HG02973 (cell line): Measurements from ENCODE around the gene CACNA2D2.

Source experiments
- ATAC-seq: cut with Tn5 transposase; IDR thresholded peaks from one replicate; pipeline ENCODE4 v1.9.1; 2021; ENCODE audit warnings: moderate library complexity; ENCODE audit not compliant: unreplicated experiment

The CACNA2D2 gene

DNA sequence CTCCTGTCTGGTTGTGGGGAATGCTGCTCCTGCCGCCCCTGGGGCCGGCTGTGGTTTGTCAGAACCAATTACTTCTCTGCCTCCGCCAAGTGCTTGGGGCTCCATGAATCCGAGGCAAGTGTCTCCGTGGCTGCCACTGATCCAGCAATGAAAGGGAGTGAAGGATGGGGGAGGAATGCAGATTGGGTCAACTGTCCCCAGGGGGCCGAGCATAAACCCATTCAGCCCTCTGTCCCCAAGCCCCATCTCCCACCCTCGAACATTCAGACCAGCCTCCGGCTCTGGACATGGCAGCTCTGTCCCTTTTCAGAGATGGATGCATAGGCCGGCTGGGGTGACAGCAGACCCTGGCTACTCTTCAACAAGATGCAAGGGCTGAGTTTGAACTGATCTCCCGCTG is 35.5 kb downstream of the CACNA2D2 start:
- ATAC-seq: no peak

DNA sequence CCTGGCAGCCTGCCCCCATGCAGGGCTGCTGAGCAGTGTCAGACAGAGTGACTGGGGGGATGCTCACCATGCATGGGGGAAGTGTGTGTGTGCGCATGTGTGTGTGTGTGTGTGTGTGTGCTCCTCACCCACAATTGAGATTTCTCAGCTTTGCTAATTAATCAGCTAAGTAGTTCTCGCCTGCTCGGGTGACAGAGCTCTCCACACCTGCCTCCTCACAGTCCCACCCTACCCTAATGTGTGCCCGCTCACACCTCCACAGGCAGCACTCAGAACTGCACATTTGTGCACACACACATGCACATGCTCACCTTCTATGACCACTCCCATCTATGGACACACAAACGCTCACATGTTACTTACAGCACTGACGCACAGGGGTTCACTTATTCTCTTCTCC is 37.3 kb downstream of the CACNA2D2 start:
- no peak for ATAC-seq

DNA sequence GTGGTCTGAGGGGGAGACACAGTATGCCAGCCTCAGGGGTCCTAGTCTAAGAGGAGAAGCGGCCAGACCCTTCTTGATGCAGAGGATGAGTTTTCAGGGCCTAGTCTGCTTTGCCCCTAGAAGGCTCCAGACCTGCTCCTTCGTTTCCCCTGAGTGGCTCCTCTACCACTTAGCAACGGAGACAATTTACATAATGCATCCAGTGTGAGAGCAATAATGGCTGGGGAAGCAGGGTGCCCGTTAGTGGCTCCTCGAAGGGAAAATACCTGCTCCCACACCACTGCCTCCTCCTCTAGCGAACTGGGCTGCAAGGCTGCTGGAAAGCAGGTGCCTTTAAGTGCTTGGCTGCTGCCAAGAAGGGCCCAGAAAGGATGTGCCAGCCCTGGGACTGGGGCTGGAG is 38.9 kb downstream of the CACNA2D2 start:
- ATAC-seq: no peak

DNA sequence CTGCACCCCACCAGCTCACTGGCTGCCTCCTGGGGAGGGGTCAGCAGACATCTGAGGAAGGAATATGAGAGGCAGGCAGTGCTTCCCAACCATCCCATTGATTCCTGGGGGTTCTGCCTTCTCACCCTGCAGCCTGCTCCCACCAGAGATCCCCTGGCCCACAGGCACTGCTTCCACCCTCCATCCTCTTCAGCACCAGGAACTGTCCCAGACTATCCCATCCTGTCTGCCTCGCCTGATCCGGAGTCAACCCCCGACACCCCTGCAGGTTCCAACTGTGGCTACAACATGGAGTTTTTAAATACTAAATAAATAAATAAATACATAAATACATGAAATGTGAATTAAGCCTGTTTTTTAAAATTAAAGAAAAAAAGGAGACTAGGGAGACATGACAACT is 43.6 kb downstream of the CACNA2D2 start:
- ATAC-seq: no peak

DNA sequence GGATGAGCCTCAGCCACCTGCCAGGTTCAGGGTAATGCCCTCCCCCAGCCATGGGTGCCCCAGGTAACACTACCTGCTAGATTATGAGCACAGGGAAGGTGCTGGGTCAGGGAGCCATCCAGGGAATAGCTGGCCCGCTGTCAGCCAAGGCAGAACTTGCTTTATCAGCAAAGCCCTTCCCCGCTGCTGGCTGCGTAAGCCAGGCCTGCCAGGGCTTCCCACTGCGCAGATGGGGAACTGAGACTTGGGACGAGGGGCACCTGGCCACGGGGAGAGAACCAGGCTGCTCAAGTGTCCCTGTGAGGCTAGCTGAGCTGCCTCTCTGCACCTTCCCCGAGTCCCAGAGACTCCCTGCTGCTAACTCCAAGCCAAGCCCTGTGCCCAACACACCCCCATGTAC is 45.4 kb downstream of the CACNA2D2 start:
- ATAC-seq: no peak

DNA sequence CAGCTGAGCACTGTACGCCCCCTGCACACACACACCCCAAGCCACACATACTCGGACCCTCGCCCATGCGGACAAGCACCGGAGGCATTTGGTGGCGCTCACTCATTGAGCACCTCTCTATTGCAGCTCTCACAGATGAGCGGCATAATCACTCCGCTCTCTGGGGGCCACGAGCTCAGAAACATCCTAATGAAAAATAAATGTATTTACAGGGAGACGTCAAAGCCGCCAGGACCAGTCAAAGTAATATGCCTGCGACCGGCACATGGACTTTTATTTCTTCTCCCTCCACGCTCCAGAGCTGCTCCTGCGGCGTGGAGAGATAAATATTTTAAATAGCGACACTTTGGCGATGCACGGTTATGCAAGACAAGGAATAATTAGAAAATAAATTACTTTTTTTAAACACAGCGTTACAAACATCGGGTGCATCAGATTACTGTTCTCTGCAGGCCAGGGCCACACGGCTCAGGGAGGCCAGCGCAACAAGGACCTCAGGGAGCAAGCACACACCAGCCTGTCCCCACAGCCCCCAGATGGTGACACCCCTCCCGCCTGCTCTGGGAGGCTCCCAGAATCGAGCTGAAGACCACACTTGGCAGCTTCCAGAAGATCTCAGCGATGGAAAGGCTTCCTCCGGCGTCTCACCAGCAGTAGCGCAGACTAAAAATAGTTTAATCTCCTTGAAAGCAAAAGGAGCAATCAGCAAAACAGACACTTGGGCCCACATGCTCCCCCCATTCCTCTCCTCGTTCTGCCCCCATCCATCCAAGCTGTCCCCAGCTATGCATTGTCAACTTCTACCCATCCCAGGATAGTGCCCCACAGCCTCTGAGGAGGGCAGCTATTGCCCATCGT is 48.0 kb downstream of the CACNA2D2 start:
- ATAC-seq: no peak

DNA sequence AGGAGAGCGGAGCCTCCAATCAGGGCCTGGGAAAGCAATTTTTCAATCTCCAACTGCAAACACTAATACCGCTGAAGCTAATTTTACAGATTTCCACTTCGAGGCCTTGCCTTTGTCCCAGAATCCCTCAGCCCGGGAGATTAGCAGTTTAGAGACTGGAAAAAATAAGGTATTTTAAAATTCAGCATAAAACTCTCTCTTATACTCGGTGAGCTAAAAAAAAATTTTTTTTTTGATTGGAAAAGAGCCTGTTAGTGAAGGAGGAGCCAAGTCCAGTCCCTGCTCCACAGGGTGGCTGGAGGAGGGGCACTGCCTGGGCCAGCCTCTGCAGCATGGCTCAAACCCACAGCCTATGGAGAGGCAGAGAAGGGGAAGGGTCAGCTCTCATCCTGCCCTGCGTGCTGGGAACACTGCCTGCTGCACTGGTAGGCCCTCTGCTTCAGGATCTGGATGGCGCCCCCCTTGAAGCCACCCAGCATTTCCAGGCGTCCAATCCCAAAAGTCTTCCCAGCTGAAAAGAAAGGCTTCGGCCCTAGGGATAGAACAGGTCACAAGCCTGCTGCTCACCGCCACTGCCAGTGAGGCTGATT is 48.9 kb downstream of the CACNA2D2 start:
- ATAC-seq: no peak

DNA sequence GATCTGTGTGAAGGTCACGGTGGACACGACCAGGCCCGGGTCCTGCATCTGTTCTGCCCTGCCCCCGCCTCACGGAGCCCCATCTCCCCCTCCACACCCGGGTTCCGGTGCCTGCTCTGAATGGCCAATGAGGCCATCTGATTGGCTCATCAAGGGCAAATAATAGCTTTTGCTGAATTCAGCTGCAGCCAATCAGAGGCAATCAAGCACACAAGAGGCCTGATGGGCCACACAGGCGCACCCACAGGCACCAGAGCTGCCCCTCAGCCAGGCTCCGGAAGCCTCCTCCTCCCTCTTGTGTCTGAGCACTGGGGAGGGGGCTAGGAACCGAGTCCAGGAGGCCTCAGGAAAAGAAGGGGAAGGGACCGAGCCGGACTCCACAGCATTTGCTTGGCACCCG is 49.5 kb downstream of the CACNA2D2 start:
- ATAC-seq: no peak

DNA sequence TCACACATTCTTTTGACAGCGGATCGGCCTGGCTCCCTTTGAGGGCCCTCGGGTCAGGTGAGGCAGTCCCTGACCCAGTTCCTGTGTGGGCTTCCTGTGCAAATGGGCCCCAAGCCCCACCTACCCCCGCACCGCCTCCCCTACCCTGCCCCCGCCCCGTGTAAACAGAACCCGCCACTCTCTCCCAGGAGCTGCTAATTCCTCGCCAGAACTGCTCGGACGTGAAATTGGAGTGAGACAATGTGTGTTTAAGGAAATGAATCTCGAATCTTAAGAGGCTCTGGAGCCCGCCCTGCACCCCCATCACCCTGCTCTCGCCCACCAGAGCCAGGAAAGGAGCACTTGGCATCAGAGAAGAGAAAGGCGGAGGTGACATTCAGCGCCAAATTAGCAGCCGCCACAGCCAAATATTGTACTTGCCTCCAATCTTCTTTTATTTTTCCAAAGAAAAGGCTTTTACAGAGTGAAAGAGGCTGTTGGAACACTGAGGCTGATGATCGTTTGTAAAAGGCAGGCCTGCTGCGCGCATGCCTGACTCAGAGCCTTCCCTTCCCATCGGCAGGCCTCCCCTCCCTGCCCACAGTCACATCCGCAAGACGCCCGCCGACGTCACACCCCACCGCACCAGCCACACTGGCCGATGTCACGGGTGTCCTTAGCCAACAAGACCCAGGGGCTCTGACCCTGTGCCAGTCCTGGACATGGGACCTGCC is 53.1 kb downstream of the CACNA2D2 start:
- ATAC-seq: no peak

DNA sequence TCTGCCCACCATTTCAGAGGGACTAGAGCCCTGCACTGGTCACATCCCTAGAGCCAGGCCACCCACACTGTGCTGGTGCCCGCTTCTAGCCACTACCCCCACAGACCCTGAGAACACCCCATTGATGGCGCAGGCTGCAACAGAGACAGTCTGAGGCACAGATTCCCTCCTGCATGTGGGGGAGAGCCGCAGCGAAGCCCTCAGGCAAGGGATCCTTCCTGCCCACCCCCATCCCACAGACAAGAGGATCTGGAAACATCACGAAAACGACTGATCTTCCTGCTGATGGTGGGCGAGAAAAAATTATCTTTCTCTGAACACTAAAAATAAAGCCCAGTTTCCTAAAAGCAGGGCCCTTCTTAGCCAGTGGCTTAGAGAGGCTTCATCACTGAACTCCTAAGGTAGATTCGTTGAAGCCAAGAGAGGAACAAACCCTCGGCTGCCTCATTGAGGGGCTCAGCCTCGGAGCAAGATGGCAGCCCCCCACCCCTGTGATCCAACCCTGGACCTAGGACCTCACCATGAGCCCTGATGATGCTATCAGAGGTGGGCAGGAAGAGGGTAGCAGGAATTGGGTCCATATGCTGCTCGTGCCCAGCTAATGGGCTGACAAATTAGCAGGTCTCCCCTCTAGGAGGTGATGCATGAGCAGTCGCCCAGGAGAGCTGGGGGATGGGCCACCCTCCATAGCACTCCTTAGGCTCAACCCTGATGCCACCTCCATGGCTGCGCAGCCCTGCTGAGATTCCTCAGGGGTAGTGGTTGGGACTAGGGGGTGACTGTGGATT is 54.5 kb downstream of the CACNA2D2 start:
- ATAC-seq: no peak

DNA sequence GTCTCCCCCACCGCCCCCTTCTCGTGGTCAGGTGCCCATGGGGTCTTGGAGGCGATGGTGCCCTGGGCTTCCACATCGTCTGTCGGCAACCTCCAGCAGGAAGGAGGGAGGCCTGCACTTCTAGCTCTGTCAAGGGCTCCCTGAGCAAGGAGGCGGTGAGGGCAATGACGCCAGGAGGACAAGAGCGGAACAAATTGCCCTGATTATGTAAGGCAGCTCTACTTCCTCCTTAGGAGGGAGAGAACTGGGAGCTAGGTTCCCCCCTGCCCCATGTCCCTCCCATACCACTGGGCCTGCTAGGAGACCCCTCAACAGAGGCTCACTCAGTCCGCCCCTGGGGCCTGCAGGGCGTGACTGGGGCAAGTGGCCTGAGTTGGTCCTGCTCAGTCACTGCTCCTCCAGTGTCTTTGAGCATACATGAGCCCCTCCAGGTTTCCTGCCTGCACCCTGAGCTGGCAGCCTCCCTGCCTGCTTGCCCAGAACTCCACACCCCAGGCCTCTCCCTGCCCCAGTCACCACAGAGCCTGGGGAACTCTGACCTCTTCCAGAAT is 56.1 kb downstream of the CACNA2D2 start:
- ATAC-seq: no peak

DNA sequence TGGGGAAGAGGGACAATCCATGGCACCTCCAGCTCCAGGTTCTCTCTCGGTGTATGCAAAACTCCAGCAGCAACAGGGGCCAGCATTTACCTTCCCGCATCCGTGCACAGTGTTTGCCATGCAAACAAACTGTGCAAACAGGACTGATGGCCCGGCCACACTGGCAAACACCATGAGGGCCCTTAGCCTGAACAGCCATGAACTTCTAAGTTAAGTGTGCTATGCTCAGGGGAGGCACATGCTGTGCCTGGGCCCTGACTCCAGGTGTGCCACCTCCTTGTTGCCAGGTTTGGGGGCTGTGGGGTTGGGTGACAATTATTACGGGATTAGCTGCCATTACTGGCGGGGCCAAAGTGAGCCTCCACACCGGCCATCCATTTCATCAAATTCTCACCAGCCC is 57.5 kb downstream of the CACNA2D2 start:
- ATAC-seq: no peak

DNA sequence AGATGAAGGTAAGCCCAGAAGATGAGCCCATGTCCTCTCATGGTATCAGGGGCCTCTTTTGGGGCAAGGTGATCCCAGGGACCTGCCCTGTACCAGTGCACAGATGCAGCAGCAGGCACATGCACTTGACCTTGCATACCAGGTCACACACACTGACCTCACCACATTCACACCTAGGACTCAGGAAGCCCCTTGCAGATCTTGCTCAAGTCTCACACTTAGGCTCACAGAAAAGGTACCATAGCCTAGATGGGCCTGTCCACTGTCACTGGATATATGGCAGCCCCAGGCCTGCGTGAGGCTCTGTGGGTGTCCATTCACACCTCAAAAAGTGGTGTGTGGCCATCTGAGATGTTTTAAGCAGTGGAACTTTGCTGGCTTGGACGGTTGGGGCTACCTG is 58.7 kb downstream of the CACNA2D2 start:
- ATAC-seq: no peak

DNA sequence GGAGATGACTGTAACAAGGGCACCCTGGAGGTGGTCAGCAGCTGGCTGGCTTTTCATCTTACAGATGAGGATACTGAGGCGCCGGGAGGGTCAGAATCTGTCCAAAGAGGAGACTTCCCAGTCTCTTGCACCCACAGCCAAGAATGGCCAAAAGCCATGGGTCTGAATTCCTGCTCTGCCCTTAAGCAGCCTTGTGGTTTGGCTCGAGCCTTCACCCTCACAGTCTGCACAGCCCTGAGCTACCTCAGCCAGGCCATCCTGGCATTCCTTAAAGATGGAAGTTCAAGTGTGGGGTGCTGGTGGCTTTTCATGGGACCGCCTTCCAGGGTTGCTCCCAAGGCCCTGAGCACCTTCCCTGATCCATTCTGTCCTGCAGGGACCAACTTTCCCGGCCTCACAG is 59.2 kb downstream of the CACNA2D2 start:
- no peak for ATAC-seq

DNA sequence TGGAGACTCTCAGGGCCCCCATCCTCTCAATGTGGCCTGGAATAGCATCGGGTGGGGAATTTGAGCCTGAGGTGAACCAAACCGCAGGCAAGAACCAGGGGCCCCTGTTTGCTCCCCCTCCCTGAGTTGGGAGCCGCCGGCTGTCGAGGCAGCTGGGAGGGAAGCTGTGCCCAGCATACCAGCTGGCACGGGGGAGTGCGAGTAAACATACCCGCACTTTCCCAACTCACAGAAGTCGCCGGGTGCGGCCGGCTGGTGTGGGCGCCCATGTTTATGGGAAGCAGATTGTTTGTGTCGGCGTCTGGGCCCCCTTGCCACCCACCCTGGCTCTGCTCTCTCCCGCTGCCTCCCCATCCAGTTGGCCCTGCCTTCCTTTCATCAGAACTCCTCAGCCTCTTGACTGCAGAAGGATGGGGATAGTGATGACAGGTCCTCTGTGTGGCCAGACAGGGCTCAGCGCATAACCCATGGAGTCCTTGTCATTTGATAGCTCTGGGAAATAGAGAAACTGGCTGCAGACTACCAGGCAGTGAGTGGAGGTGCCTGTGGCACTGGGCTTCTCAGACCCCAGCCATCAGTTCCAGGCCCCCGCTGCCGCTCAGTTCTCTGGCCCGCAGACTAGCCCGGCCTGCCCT is 60.4 kb downstream of the CACNA2D2 start:
- no peak for ATAC-seq

DNA sequence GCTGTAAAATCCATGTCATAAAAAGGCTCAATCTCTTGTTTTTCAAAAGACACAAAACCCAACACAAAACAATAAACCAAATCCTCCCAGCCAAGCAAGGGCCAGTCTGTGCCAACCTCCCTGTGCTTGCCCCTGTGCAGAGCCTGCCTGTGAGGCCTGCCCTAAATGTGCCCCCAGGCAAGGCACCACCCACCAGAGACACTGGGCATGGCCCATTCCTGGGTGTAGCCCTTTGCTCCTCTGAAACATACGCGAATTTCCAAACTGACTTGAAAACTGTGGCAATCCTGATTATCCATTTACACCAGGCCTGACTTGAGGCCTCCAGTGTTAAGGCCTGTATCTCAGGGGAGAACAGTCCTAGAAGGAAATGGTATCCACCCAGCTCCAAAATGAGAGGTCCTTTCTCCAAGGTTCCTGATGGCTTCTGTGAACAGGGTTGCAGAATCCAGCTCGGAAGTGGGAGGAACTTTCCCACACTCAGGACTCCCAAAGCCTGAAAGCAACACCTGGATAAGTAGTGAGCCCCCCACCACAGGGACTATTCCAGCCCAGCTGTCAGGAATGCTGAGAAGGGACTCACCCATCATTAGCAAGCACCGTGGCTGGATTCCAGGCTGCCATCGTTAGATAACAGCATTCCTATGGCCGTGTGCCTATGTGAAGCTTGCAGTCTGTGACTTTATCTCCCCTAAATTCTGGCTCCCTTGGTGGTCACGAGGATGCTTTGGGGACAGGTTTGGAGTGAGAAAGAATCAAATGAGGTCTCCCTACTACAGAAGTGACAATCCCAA is 61.8 kb downstream of the CACNA2D2 start:
- ATAC-seq: no peak

DNA sequence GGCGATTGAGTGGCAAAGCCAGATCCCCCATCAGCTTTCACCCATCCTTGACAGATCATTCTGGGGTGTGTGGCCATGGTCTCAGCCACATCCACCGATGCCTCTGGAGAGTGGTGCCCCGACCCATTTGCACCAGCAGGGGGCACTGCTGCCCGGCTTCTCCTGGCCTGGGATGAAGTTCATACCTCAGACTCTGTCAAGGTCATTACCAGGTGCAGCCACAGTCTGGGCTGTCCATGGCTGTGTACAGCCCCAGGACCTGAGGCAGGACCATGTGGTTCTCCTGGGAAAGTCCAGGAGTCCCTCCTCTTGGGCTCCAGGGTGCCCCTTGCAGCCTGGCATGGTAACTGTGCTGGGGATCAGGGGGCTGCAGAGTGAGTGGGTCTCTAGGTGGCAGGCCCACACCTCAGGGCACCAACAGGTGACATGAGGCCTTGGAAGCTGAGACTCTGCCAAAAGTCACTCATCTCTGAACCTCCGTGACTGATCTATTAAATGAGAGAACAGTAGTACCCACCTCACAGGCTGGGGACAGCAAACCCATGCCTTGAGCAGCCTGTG is 67.2 kb downstream of the CACNA2D2 start:
- ATAC-seq: peak; percentile 66

DNA sequence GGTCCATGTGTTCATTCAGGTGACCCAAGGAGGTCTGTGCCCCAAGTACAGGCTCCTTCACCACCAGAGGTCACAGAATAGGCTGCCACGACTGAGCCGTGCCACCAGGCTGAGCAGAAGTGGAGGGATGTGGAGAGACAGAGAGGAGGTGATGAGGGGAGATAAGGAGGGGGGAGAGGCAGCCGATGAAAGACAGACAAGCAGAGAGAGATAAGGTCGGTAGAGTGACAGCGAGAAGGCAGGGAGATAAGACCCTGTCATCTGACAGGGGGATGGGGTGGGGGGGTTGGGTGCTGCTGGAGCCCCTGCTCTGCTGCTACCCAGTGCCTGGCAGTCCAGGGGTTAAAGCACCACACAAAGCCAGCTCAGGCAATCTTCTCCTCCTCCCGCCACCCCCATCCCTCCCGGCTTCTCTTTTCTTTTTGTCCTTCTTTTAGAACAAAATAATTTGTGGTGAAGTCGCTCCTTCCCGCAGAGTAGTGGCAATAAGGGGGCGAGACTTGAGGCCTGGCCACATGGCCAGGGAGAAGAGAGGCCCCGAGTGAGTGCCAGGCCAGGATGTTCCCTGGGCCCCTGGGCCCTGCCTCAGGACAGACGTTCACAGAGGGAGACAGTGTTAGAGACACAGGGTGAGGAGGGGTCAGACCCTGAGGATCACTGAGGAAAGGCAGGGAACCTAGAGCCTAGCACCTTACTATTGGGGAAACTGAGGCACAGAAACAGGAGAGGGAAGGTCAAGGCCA is 67.9 kb downstream of the CACNA2D2 start:
- ATAC-seq: no peak

DNA sequence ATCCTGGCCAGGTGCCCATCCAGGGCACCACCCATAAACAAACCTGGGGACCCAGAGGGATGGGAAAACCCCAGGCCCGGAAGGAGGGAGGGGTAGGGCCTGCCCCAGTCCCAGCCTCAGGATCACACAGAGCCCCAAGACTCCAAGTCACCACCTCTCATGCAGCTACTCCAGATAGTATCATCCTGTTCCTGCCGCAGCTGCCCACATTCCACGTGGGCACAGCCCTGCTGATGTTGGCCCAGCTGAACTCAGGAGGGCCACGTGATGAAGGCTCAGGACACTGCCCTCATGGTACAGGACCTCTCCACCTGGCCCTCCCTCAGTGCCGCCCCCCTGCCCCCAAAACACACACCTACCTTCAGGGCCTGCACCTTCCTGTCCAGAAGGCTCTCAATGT is 69.5 kb downstream of the CACNA2D2 start:
- ATAC-seq: no peak
